HUES6 (cell line): Measurements from ENCODE around the gene RADIL.

Experiments used
- H3K27ac ChIP-seq: 2 replicates; pipeline ENCODE4 v1.7.0; 2013; ENCODE audit warnings: low read depth, mild to moderate bottlenecking, low read length, inconsistent platforms
- H3K27me3 ChIP-seq: 2 replicates; pipeline ENCODE4 v1.6.1; 2013; ENCODE audit warnings: low read length; ENCODE audit not compliant: control insufficient read depth, insufficient read depth
- H3K36me3 ChIP-seq: 2 replicates; pipeline ENCODE4 v1.6.1; 2013; ENCODE audit warnings: low read length; ENCODE audit not compliant: control insufficient read depth, insufficient read depth
- H3K4me1 ChIP-seq: 2 replicates; pipeline ENCODE4 v1.6.1; 2013; ENCODE audit warnings: low read length; ENCODE audit not compliant: control insufficient read depth, insufficient read depth
- H3K4me3 ChIP-seq: 2 replicates; pipeline ENCODE4 v1.5.1; 2013; ENCODE audit warnings: low read depth, low read length
- H3K9ac ChIP-seq: one replicate; pipeline ENCODE4 v1.6.1; 2013; ENCODE audit warnings: mild to moderate bottlenecking, low read length
- H3K9me3 ChIP-seq: 2 replicates; pipeline ENCODE4 v1.6.1; 2013; ENCODE audit warnings: low read depth, low read length; ENCODE audit not compliant: control insufficient read depth, insufficient read depth

Gene RADIL

GRCh38 chr7:4790078-4790465 lies 93.4 kb downstream of the RADIL start:
- Histone ChIP-seq H3K27ac (no peak overlapping the region), H3K4me1 (peaks cover 17% of the 10 kb centered on the region; the same call in 1 of the 2 replicates), H3K9me3 (no peaks in the 10 kb centered on the region), H3K9ac (no peak overlapping the region), H3K4me3 (no peak overlapping the region), H3K27me3 (no peaks in the 10 kb centered on the region), H3K36me3 (peaks cover 49% of the 10 kb centered on the region)

- H3K27me3 ChIP-seq = no peaks in the 10 kb centered on the region
- H3K9ac ChIP-seq = no peak overlapping the region
Measured at GRCh38 chr7:4789194-4790077, 94.1 kb downstream of the RADIL start.

GRCh38 chr7:4788627-4789189 lies 94.8 kb downstream of the RADIL start:
- H3K4me3 ChIP-seq = no peak overlapping the region
- peaks cover 10% of the 10 kb centered on the region; the same call in 1 of the 2 replicates for H3K4me1 ChIP-seq
- H3K27me3 ChIP-seq = no peaks in the 10 kb centered on the region
- no peaks in the 10 kb centered on the region for H3K9me3 ChIP-seq
- H3K27ac ChIP-seq = no peak overlapping the region
- peaks cover 59% of the 10 kb centered on the region for H3K36me3 ChIP-seq
- no peak overlapping the region for H3K9ac ChIP-seq

More at GRCh38 chr7:4789194-4790077, 94.1 kb downstream of the RADIL start:
- H3K4me1 ChIP-seq = peaks cover 11% of the 10 kb centered on the region; the same call in 1 of the 2 replicates
- no peak overlapping the region for H3K4me3 ChIP-seq
- no peaks in the 10 kb centered on the region for H3K9me3 ChIP-seq
- no peak overlapping the region for H3K27ac ChIP-seq
- H3K36me3 ChIP-seq = peaks cover 54% of the 10 kb centered on the region

GRCh38 chr7:4787947-4788626 lies 95.4 kb downstream of the RADIL start:
- Histone ChIP-seq H3K4me3 (no peak overlapping the region), H3K27ac (no peak overlapping the region), H3K4me1 (peaks cover 10% of the 10 kb centered on the region; the same call in 1 of the 2 replicates), H3K9me3 (no peaks in the 10 kb centered on the region), H3K36me3 (peaks cover 65% of the 10 kb centered on the region), H3K27me3 (no peaks in the 10 kb centered on the region), H3K9ac (no peak overlapping the region)

GRCh38 chr7:4787541-4787940 lies 96.0 kb downstream of the RADIL start:
- no peak overlapping the region for H3K4me3 ChIP-seq
- peaks cover 70% of the 10 kb centered on the region for H3K36me3 ChIP-seq
- H3K27me3 ChIP-seq = no peaks in the 10 kb centered on the region
- peaks cover 5% of the 10 kb centered on the region; the same call in 1 of the 2 replicates for H3K4me1 ChIP-seq
- no peak overlapping the region for H3K9ac ChIP-seq
- H3K9me3 ChIP-seq = no peaks in the 10 kb centered on the region
- no peak overlapping the region for H3K27ac ChIP-seq

GRCh38 chr7:4786015-4786414 lies 97.5 kb downstream of the RADIL start:
- Histone ChIP-seq H3K36me3 (peaks cover 82% of the 10 kb centered on the region), H3K9ac (no peak overlapping the region), H3K27ac (no peak overlapping the region), H3K9me3 (no peaks in the 10 kb centered on the region), H3K4me1 (no peaks in the 10 kb centered on the region), H3K4me3 (no peak overlapping the region), H3K27me3 (no peaks in the 10 kb centered on the region)

GRCh38 chr7:4785371-4785770 lies 98.1 kb downstream of the RADIL start:
- H3K4me3 ChIP-seq = no peak overlapping the region
- H3K4me1 ChIP-seq = no peaks in the 10 kb centered on the region
- H3K27ac ChIP-seq = no peak overlapping the region
- H3K9ac ChIP-seq = no peak overlapping the region
- peaks cover 79% of the 10 kb centered on the region for H3K36me3 ChIP-seq
- no peaks in the 10 kb centered on the region for H3K27me3 ChIP-seq
- no peaks in the 10 kb centered on the region for H3K9me3 ChIP-seq

GRCh38 chr7:4784799-4785198 lies 98.7 kb downstream of the RADIL start:
- Histone ChIP-seq H3K36me3 (peaks cover 75% of the 10 kb centered on the region), H3K9me3 (no peaks in the 10 kb centered on the region), H3K4me3 (no peak overlapping the region), H3K9ac (no peak overlapping the region), H3K4me1 (no peaks in the 10 kb centered on the region), H3K27ac (no peak overlapping the region), H3K27me3 (no peaks in the 10 kb centered on the region)

- peaks cover 71% of the 10 kb centered on the region for H3K36me3 ChIP-seq
- H3K27me3 ChIP-seq = no peaks in the 10 kb centered on the region
- H3K27ac ChIP-seq = no peak overlapping the region
- no peaks in the 10 kb centered on the region for H3K9me3 ChIP-seq
- no peak overlapping the region for H3K4me3 ChIP-seq
- H3K9ac ChIP-seq = no peak overlapping the region
- H3K4me1 ChIP-seq = no peaks in the 10 kb centered on the region
Measured at GRCh38 chr7:4783762-4784351, 99.7 kb downstream of the RADIL start.

- no peak overlapping the region for H3K9ac ChIP-seq
- no peak overlapping the region for H3K4me3 ChIP-seq
- H3K4me1 ChIP-seq = no peaks in the 10 kb centered on the region
- no peaks in the 10 kb centered on the region for H3K27me3 ChIP-seq
- no peaks in the 10 kb centered on the region for H3K9me3 ChIP-seq
- peaks cover 66% of the 10 kb centered on the region for H3K36me3 ChIP-seq
- no peak overlapping the region for H3K27ac ChIP-seq
Measured at GRCh38 chr7:4783292-4783652, 100.2 kb downstream of the RADIL start.
